CD4-positive, alpha-beta T cell (primary cell): ENCODE results near the gene SAYSD1. TPM values are rescaled to one million over a fixed set of nuclear protein-coding genes. Genes with fewer than 3 reads are reported as not detected.

Experiments
- ATAC-seq: fragments of 200-7000 bp; cut with Tn5 transposase; one replicate; pipeline ENCODE4 v1.10.0; 2022; ENCODE audit warnings: mild to moderate bottlenecking; ENCODE audit not compliant: poor library complexity
- CTCF ChIA-PET: fragments of 350-600 bp; sonication (Branson Sonifier 250); formaldehyde crosslinking; loops from one replicate; lab custom pipeline; 2021; ENCODE audit warnings: antibody characterized with exemption, inconsistent platforms; lab: Charles Lee
- POLR2A ChIA-PET: fragments of 350-600 bp; sonication (Branson Sonifier 250); formaldehyde crosslinking; loops from one replicate; lab custom pipeline; 2021; ENCODE audit warnings: antibody characterized with exemption, inconsistent platforms; lab: Charles Lee
- DNase-seq, 14 experiments: peaks; one replicate each; pipeline ENCODE4 v3.0.0-alpha.2; 2013 to 2020; ENCODE audit warnings: mixed read lengths in 2 of 14
- H3K27ac ChIP-seq, 2 donors: one replicate each; pipeline versions ENCODE4 v1.5.1 to v1.7.0; 2013; ENCODE audit warnings: low read length in 2 of 2, low read depth in 1 of 2, mild to moderate bottlenecking in 1 of 2
- H3K27me3 ChIP-seq, 2 experiments: 1 replicate in 1 of 2; 2 replicates in 1 of 2; pipeline versions ENCODE4 v1.6.1 to v1.7.0; 2013; ENCODE audit warnings: low read length in 2 of 2, control low read depth in 1 of 2, mild to moderate bottlenecking in 1 of 2, moderate library complexity in 1 of 2; ENCODE audit not compliant: insufficient read depth in 2 of 2, control insufficient read depth in 1 of 2
- H3K36me3 ChIP-seq: one replicate; pipeline ENCODE4 v1.6.1; 2013; ENCODE audit warnings: low read length, control low read depth; ENCODE audit not compliant: insufficient read depth
- H3K4me1 ChIP-seq: one replicate; pipeline ENCODE4 v1.6.1; 2013; ENCODE audit warnings: low read length, control low read depth; ENCODE audit not compliant: insufficient read depth
- H3K4me3 ChIP-seq: one replicate; pipeline ENCODE4 v1.5.1; 2013; ENCODE audit warnings: mild to moderate bottlenecking, low read length, moderate library complexity
- H3K9me3 ChIP-seq, 2 experiments: 1 replicate in 1 of 2; 2 replicates in 1 of 2; pipeline versions ENCODE4 v1.6.1 to v1.7.0; 2013; ENCODE audit warnings: low read length in 2 of 2, mild to moderate bottlenecking in 2 of 2, control low read depth in 1 of 2, moderate library complexity in 1 of 2; ENCODE audit not compliant: control insufficient read depth in 1 of 2, insufficient read depth in 1 of 2
- H3K27ac Mint-ChIP-seq: one replicate; pipeline ENCODE4 v1.8.0; 2020; ENCODE audit warnings: mixed read lengths
- H3K27me3 Mint-ChIP-seq: one replicate; pipeline ENCODE4 v1.8.0; 2021; ENCODE audit warnings: mixed read lengths
- H3K36me3 Mint-ChIP-seq: one replicate; pipeline ENCODE4 v1.8.0; 2021; ENCODE audit warnings: low read depth, mixed read lengths
- H3K4me1 Mint-ChIP-seq: one replicate; pipeline ENCODE4 v1.8.0; 2021; ENCODE audit warnings: low read depth, mixed read lengths
- H3K4me3 Mint-ChIP-seq: one replicate; pipeline ENCODE4 v1.8.0; 2020; ENCODE audit warnings: mild to moderate bottlenecking, mixed read lengths
- H3K9me3 Mint-ChIP-seq: one replicate; pipeline ENCODE4 v1.8.0; 2020; ENCODE audit warnings: mixed read lengths
- CTCF ChIP-seq: fragments of 200-600 bp; IDR thresholded peaks from one replicate; pipeline ENCODE4 v1.8.0; 2022; ENCODE audit warnings: antibody characterized with exemption, mild to moderate bottlenecking
- intact Hi-C, 2 experiments: fragments of 100-400 bp; cut with DNase I in 1 of 2; cut with micrococcal nuclease in 1 of 2; formaldehyde crosslinking; loops; one replicate each; pipeline versions ENCODE4 v1.15.1 to v1.9.0; 2023 to 2025; cut with DNase I, micrococcal nuclease
- total RNA-seq, 174 experiments: library from RNA in 2 of 174; stranded (reverse) in 2 of 174; gene quantifications; one replicate each; pipeline ENCODE4 v1.2.3 and lab custom pipeline; 2021 to 2026

Gene SAYSD1
- total RNA-seq, 2 experiments from 2014 or later, result 18.7 to 21.3 TPM

GRCh38 chr6:39086294-39086693, 28.7 kb downstream of the SAYSD1 start:
- DNase-seq, result no peak
- POLR2A ChIA-PET, result interaction anchor here (1.5 kb wide), 1 partner anchor 28 kb away, joined by 3 read pairs; the partner anchor contains the start of gene SAYSD1
- H3K9me3 Mint-ChIP-seq, result no peaks in the 10 kb centered on the region

GRCh38 chr6:39085129-39085797, 29.7 kb downstream of the SAYSD1 start:
- no peak overlapping the region for H3K27ac ChIP-seq
- H3K27ac Mint-ChIP-seq, result no peak overlapping the region
- DNase-seq (no peak), ATAC-seq (no peak)
- ChIA-PET CTCF (no interaction called here), POLR2A (no interaction called here)
- no peaks in the 10 kb centered on the region for H3K9me3 ChIP-seq
- peaks cover 23 to 26% of the 10 kb centered on the region in 2 experiments for H3K27me3 ChIP-seq
- no peaks in the 10 kb centered on the region for H3K36me3 Mint-ChIP-seq
- no peaks in the 10 kb centered on the region for H3K4me1 Mint-ChIP-seq
- H3K27me3 Mint-ChIP-seq, result peaks cover 42% of the 10 kb centered on the region
- no peaks in the 10 kb centered on the region for H3K4me1 ChIP-seq
- no peak overlapping the region for H3K4me3 Mint-ChIP-seq
- H3K4me3 ChIP-seq, result no peak overlapping the region
- H3K9me3 Mint-ChIP-seq, result no peaks in the 10 kb centered on the region
- no peak for TF ChIP-seq CTCF
- intact Hi-C loops, result no loop called here
- no peaks in the 10 kb centered on the region for H3K36me3 ChIP-seq

More at GRCh38 chr6:39086294-39086693, 28.7 kb downstream of the SAYSD1 start:
- H3K36me3 ChIP-seq, result no peaks in the 10 kb centered on the region
- H3K36me3 Mint-ChIP-seq, result no peaks in the 10 kb centered on the region
- TF ChIP-seq CTCF, result no peak
- ATAC-seq, result no peak
- H3K4me1 Mint-ChIP-seq, result no peaks in the 10 kb centered on the region
- CTCF ChIA-PET, result no interaction called here
- peaks cover 28 to 29% of the 10 kb centered on the region in 2 experiments for H3K27me3 ChIP-seq
- H3K27ac Mint-ChIP-seq, result no peak overlapping the region
- H3K9me3 ChIP-seq, result no peaks in the 10 kb centered on the region
- no peak overlapping the region for H3K4me3 ChIP-seq
- H3K4me3 Mint-ChIP-seq, result no peak overlapping the region
- no peak overlapping the region for H3K27ac ChIP-seq
- intact Hi-C loops, result no loop called here
- H3K4me1 ChIP-seq, result no peaks in the 10 kb centered on the region
- peaks cover 42% of the 10 kb centered on the region for H3K27me3 Mint-ChIP-seq

GRCh38 chr6:39084506-39084905, 30.5 kb downstream of the SAYSD1 start:
- Histone ChIP-seq H3K4me1 (no peaks in the 10 kb centered on the region), H3K27ac (no peak overlapping the region), H3K4me3 (no peak overlapping the region), H3K9me3 (no peaks in the 10 kb centered on the region), H3K27me3 (peaks cover 17 to 19% of the 10 kb centered on the region in 2 experiments), H3K36me3 (no peaks in the 10 kb centered on the region)
- no peaks in the 10 kb centered on the region for H3K36me3 Mint-ChIP-seq
- H3K27me3 Mint-ChIP-seq, result peaks cover 36% of the 10 kb centered on the region
- ChIA-PET POLR2A (no interaction called here), CTCF (no interaction called here)
- intact Hi-C loops, result no loop called here
- H3K9me3 Mint-ChIP-seq, result no peaks in the 10 kb centered on the region
- DNase-seq (no peak), ATAC-seq (no peak)
- no peaks in the 10 kb centered on the region for H3K4me1 Mint-ChIP-seq
- H3K4me3 Mint-ChIP-seq, result no peak overlapping the region
- H3K27ac Mint-ChIP-seq, result no peak overlapping the region
- no peak for TF ChIP-seq CTCF
